ENCODE measurements around the gene FAM171A1. TPM values are rescaled to one million over a fixed set of nuclear protein-coding genes. Genes with fewer than 3 reads are reported as not detected.

The FAM171A1 gene
- total RNA-seq, 1 experiment from 2014 or later = 19.2 TPM

DNA sequence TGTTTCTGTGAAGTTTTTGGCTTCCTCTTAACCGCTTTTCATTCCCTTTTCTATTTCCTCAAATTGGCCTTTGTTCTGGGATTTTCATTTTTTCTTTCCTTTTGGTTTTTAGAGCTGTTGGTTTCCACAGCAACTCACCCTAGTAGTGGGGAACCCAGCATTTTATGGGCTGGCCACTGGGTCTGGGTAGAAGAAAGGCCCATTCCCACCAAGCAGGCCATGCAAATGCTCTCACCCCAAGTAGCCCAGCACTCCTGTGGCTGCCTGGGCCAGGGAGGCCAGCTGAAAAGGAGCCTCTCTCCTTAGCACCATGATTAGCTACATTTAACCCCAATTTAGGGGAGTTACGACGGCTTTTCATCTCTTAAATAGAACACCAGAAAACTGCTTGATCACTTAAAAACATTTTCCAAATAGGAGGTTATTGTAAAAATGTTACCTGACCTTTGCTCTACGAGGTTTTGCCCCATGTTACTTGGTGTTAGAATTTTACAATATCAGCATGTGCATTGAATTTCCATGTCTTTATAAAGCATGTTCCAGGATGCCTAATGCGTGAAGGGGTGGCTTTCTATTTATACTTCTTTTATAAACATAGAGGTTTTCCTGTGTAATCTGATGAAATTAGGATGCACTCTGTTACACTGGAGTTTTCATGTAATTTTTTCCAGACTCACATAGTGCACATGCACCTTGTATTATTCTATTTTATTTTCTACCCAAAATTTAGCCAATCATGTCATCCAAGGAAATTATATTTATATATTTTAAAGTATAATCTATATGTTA lies 75.4 kb downstream of the FAM171A1 start:
- Histone ChIP-seq H3K9me3 (ENCODE audit: control insufficient read depth, insufficient read depth, low read depth, low read length) (no peaks in the 10 kb centered on the region), H3K27me3 (ENCODE audit: control insufficient read depth, insufficient read depth, low read length) (no peaks in the 10 kb centered on the region), H3K27ac (ENCODE audit: low read length) (no peak overlapping the region), H3K36me3 (ENCODE audit: control insufficient read depth, insufficient read depth, low read length) (no peaks in the 10 kb centered on the region), H3K4me1 (ENCODE audit: control insufficient read depth, insufficient read depth, low read length) (no peaks in the 10 kb centered on the region), H3K4me3 (ENCODE audit: low read depth in 2 of 2, low read length in 2 of 2) (no peak overlapping the region)
- no TSS peak for BruUV-seq (replicated peaks)
- POLR2A ChIA-PET = no interaction called here
- intact Hi-C loops (cut with micrococcal nuclease; ENCODE audit: unreplicated experiment) = no loop called here
- in situ Hi-C loops (cut with HindIII; ENCODE audit: low pct_unique_long_range_greater_than_20kb, low sequenced_read_pairs) = no loop called here
- ATAC-seq = no peak
- no peak for DNase-seq (ENCODE audit: low read depth, low spot score)
- CTCF ChIA-PET = no interaction called here
- TF ChIP-seq, protein P1, sequence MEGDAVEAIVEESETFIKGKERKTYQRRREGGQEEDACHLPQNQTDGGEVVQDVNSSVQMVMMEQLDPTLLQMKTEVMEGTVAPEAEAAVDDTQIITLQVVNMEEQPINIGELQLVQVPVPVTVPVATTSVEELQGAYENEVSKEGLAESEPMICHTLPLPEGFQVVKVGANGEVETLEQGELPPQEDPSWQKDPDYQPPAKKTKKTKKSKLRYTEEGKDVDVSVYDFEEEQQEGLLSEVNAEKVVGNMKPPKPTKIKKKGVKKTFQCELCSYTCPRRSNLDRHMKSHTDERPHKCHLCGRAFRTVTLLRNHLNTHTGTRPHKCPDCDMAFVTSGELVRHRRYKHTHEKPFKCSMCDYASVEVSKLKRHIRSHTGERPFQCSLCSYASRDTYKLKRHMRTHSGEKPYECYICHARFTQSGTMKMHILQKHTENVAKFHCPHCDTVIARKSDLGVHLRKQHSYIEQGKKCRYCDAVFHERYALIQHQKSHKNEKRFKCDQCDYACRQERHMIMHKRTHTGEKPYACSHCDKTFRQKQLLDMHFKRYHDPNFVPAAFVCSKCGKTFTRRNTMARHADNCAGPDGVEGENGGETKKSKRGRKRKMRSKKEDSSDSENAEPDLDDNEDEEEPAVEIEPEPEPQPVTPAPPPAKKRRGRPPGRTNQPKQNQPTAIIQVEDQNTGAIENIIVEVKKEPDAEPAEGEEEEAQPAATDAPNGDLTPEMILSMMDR (IDR thresholded peaks at IDR 0.05) = no peak
- TF ChIP-seq SIN3A (IDR thresholded peaks at IDR 0.05; ENCODE audit: borderline replicate concordance, insufficient read depth, low read depth, low read length) = no peak
- TF ChIP-seq, protein P2, sequence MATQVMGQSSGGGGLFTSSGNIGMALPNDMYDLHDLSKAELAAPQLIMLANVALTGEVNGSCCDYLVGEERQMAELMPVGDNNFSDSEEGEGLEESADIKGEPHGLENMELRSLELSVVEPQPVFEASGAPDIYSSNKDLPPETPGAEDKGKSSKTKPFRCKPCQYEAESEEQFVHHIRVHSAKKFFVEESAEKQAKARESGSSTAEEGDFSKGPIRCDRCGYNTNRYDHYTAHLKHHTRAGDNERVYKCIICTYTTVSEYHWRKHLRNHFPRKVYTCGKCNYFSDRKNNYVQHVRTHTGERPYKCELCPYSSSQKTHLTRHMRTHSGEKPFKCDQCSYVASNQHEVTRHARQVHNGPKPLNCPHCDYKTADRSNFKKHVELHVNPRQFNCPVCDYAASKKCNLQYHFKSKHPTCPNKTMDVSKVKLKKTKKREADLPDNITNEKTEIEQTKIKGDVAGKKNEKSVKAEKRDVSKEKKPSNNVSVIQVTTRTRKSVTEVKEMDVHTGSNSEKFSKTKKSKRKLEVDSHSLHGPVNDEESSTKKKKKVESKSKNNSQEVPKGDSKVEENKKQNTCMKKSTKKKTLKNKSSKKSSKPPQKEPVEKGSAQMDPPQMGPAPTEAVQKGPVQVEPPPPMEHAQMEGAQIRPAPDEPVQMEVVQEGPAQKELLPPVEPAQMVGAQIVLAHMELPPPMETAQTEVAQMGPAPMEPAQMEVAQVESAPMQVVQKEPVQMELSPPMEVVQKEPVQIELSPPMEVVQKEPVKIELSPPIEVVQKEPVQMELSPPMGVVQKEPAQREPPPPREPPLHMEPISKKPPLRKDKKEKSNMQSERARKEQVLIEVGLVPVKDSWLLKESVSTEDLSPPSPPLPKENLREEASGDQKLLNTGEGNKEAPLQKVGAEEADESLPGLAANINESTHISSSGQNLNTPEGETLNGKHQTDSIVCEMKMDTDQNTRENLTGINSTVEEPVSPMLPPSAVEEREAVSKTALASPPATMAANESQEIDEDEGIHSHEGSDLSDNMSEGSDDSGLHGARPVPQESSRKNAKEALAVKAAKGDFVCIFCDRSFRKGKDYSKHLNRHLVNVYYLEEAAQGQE (IDR thresholded peaks at IDR 0.05; ENCODE audit: insufficient read depth in 1 of 2, low read depth in 2 of 2, low read length in 1 of 2) = no peak
- no peak for TF ChIP-seq POLR2AphosphoS5 (IDR thresholded peaks at IDR 0.05; ENCODE audit: low read depth, low read length)
- no peak for TF ChIP-seq TCF7L2 (IDR thresholded peaks at IDR 0.05; ENCODE audit: low read depth, low read length)

DNA sequence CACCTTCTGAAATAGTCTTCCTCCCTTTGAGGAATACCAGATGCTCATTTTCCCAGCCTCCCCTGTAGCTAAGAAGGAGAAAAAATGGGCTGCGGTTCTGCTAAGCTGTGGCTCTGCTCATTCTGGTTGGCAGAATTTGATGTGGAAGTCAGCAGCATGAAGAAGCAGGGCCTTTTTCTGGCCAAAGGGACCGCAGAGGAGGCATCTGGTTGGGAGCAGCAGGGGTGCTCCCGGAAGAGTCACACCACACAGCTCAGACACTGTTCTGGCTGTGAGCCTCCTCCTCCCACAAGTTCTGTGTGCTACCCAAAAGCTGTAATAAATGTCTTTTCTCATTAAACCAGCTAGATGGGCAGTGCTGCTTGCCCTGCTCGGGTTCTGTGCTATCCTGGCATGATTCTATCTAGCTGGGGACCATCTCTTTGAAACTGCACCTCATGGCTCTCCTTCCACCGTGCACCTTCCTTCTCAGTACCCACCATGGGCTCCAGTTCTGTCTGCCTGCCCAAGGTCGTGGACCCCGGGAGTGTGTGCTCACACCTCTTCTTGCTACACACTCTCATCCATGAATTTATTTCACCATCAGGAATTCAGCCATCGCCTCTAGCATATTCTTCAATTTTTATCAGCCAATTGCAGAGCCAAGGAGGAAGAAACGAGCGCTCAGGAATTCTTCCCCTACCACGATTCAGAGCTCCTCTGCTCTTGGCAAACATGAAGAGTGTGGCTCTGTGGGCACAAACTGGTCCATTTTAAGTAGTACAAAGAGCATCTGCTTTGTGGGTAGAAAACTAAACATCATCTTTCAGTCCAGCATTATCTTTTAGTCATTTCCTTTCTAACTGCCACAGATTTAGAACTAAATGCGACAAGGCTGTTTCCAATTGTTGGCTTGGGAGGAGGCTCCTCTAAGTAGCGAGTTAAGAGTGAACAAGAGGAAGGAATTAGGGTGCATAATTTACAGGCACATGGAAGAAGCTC lies 76.9 kb downstream of the FAM171A1 start:
- Histone ChIP-seq H3K27me3 (ENCODE audit: control insufficient read depth, insufficient read depth, low read length) (no peaks in the 10 kb centered on the region), H3K4me3 (ENCODE audit: low read depth in 2 of 2, low read length in 2 of 2) (no peak overlapping the region), H3K36me3 (ENCODE audit: control insufficient read depth, insufficient read depth, low read length) (no peaks in the 10 kb centered on the region), H3K27ac (ENCODE audit: low read length) (no peak overlapping the region), H3K4me1 (ENCODE audit: control insufficient read depth, insufficient read depth, low read length) (no peaks in the 10 kb centered on the region), H3K9me3 (ENCODE audit: control insufficient read depth, insufficient read depth, low read depth, low read length) (no peaks in the 10 kb centered on the region)
- in situ Hi-C loops (cut with HindIII; ENCODE audit: low pct_unique_long_range_greater_than_20kb, low sequenced_read_pairs) (no loop called here), intact Hi-C loops (cut with micrococcal nuclease; ENCODE audit: unreplicated experiment) (no loop called here)
- CTCF ChIA-PET = no interaction called here
- TF ChIP-seq, protein P1 (IDR thresholded peaks at IDR 0.05) = no peak
- no peak for TF ChIP-seq POLR2AphosphoS5 (IDR thresholded peaks at IDR 0.05; ENCODE audit: low read depth, low read length)
- TF ChIP-seq, protein P2 (IDR thresholded peaks at IDR 0.05; ENCODE audit: insufficient read depth in 1 of 2, low read depth in 2 of 2, low read length in 1 of 2) = no peak
- no peak for TF ChIP-seq SIN3A (IDR thresholded peaks at IDR 0.05; ENCODE audit: borderline replicate concordance, insufficient read depth, low read depth, low read length)
- no peak for TF ChIP-seq TCF7L2 (IDR thresholded peaks at IDR 0.05; ENCODE audit: low read depth, low read length)
- DNase-seq (ENCODE audit: low read depth, low spot score) = no peak
- no peak for ATAC-seq
- POLR2A ChIA-PET = interaction anchor here (0.6 kb wide), 1 partner anchor 35 kb away, joined by 5 read pairs; no protein-coding TSS in a partner anchor
- no TSS peak for BruUV-seq (replicated peaks)
